Embryonic facial prominence (tissue), 1 donor: ENCODE data around the gene CDH15.

Source experiments
- DNase-seq: peaks from one replicate; pipeline ENCODE4 v3.0.0-alpha.2; 2016; ENCODE audit errors: extremely low spot score

Gene CDH15

GRCh38 chr16:89140981-89141883 is 30.3 kb upstream of the CDH15 start:
- no peak for DNase-seq

- DNase-seq, result no peak
Measured at GRCh38 chr16:89141884-89142267, 29.7 kb upstream of the CDH15 start.

GRCh38 chr16:89142474-89143195 is 28.9 kb upstream of the CDH15 start:
- DNase-seq, result no peak

GRCh38 chr16:89143201-89143741 is 28.3 kb upstream of the CDH15 start:
- DNase-seq, result no peak

DNA sequence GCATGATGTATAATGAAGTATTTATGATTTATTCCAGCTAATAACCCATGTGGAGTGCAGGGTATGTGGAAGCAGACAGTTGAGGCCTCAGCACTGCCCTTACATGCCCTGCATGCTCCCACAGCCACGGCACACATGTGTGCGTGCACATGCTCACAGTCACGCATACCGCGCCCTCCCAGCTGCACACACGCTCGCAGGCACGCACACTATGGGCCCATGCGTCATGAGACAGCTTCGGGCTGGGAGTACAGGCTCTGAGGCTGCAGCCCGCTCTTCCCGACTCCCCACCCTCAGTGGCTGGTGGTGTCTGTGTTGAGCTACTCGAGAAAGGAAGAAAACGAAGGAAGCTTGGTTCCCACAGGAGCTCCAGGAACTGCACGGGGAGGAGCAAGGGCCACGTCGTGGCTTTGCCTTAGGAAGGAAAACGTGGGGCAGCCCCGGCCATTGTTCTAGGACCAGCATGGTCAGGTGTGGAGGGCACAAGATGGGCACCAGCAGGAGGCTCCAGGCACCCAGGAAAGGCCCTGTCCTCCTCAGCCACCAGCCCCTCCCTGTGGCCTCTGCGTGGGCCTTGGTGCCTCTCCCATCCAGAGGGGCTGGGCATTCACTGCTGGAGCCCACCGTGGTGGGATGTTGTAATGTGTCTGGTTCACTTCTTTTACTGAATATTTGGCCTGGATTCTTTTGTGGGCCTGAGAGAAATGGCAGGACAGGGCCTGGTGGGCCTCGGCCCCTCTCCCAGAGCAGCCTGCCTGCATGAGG is 27.5 kb upstream of the CDH15 start:
- DNase-seq, result no peak

DNA sequence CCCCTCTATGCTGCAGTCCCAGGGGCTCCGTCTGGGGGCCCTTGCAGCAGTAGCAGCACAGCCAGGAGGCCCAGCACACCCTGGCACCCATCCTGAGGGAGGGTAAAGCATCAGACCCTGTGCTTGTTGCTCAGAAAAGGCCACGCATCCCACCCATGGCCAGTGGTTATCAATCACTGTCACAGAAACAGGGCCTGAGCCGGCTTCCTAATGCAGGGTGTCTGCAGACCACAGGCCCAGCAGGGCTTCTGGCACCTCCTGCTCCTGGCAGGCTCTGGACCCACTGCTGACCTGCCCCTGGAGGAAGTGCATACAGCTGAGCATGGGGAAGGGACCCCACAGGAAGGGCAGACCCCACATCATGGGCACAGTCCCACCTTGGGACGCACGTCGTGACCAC is 26.9 kb upstream of the CDH15 start:
- no peak for DNase-seq

GRCh38 chr16:89145406-89146161 is 26.0 kb upstream of the CDH15 start:
- no peak for DNase-seq

- DNase-seq, result no peak
Measured at GRCh38 chr16:89146211-89147005, 25.1 kb upstream of the CDH15 start.

GRCh38 chr16:89147085-89147817 is 24.3 kb upstream of the CDH15 start:
- no peak for DNase-seq

GRCh38 chr16:89149386-89149785 is 22.2 kb upstream of the CDH15 start:
- no peak for DNase-seq

DNA sequence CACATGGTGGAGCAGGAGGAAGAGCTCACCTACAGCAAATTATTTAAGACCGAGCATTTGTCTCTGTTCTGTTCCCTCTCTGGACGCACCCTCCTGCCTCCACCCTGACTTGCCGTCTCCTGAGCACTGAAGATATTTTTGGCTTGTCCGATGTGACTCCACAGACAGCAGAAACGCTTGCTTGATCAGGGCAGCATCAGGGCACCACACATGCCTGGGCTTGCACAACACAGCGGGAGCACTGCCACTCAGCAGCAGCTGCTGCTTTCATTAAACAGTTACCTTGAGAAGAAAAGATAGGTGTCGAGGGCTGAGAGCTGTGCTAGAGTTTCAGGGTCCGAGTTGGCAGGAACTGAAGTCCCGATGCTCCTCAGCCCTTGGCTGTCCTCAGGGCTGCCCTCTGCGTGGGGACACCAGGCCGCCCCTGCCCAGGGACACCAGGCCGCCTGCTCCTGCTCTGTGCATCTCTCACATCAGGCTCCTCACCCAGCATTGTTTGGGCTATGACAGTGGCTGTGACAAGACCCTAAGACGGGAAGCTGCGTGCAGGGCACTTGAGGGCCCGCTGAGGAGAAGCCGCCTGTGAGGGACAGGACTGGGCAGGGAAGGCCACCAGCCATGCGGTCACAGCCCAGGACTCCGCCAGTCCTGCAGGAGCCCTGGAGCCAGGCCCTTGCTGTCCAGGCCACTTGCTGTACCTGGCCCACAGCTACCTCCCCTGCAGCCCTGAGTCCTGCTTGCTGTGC is 21.3 kb upstream of the CDH15 start:
- DNase-seq, result no peak

- DNase-seq, result no peak
Measured at GRCh38 chr16:89150981-89151380, 20.6 kb upstream of the CDH15 start.

DNA sequence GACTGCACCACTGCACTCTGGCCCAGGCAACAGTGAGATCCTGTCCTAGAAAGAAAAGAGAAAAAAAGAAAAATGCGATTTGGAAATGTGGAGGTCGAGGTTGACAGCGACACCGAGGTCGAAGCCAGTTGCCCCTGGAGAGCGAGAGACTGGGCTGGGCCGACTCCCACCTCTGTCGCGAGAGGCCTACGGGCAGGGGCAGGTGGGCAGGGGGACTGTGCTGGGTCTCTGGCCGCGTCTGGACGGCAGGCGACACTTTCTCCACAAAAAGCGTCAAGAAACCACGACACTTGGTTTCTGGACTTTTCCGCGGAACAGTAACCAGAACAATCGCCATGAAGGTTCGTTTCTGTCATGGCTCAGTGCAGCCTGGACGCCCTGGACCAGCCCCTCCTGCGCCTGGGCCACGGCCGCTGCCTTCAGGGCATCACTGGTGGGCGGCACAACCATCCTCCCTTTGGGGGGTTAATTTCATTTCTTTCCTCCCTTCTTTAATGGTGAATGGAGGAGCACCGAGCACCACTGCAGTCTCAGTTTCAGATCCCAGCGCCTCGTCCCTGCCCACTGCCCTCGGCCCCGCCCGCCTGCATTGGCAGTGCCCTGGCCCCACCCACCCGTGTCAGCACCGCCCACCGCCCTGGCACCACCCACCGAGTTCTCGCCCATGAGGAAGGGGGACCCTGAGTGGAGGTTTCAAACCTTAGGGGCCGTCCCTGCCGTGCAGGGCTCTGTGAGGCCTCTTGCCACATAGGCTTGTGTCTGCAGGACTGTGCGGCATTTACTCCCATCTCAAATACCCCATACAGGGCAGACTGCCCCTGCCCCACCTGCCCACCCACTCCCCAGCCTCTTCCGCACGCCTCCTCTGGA is 18.5 kb upstream of the CDH15 start:
- no peak for DNase-seq

- no peak for DNase-seq
Measured at GRCh38 chr16:89153848-89154271, 17.7 kb upstream of the CDH15 start.

GRCh38 chr16:89154390-89155183 is 17.0 kb upstream of the CDH15 start:
- no peak for DNase-seq

DNA sequence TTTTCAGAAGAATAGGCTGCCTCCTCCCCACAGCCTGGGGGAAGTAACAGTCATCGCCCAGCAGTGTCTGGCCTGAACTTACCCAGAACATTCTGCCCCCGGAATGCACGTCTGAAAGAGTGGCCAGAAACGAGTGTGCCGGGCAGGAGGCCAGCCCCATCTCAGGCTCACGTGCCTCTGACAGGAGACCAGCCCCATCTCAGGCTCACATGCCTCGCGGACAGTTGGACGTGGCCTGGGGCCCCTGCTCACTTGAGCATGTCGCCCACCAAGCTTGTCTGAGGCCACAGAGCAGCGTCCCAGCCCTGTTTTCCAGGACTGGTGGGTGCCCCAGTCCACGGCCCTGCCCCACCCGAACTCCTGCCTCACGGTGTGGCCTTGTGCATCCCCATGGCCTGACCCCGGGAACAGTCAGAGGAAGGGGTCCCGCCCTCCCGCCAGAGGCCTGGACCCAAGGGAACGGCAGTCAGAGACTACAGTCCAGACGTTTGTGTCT is 16.3 kb upstream of the CDH15 start:
- DNase-seq, result no peak
